H1 (cell line): ENCODE data around the gene OTOGL. TPM values are rescaled to one million over a fixed set of nuclear protein-coding genes. Genes with fewer than 3 reads are reported as not detected.

Source experiments
- CTCF ChIA-PET: fragments of 300-600 bp; sonication (Branson Sonifier 250); formaldehyde crosslinking; loops from one replicate; lab custom pipeline; 2021; ENCODE audit not compliant: partially characterized antibody; lab: Charles Lee
- POLR2A ChIA-PET: fragments of 300-600 bp; sonication (Branson Sonifier 250); formaldehyde crosslinking; loops from one replicate; lab custom pipeline; 2021; ENCODE audit warnings: inconsistent platforms; ENCODE audit not compliant: partially characterized antibody; lab: Charles Lee
- DNase-seq, 2 experiments: peaks; one replicate each; pipeline versions ENCODE4 v3.0.0 to v3.0.0-alpha.2; 2010 to 2022; ENCODE audit warnings: low spot score in 2 of 2, low read depth in 1 of 2, mixed read lengths in 1 of 2
- FAIRE-seq: peaks from 2 replicates; lab custom pipeline; 2011; peaks lifted over from hg19 to GRCh38; lab: Jason Lieb, UNC
- H2AFZ ChIP-seq: 2 replicates; pipeline ENCODE4 v1.8.1; 2012; ENCODE audit warnings: low read length, inconsistent platforms
- H2AK5ac ChIP-seq: 2 replicates; pipeline ENCODE4 v1.6.1; 2013; ENCODE audit warnings: low read depth, low read length
- H2BK120ac ChIP-seq: replicated peaks from 2 replicates; pipeline ENCODE3; 2013; ENCODE audit warnings: low read depth, low read length, inconsistent platforms
- H2BK12ac ChIP-seq: 2 replicates; pipeline ENCODE4 v1.6.1; 2013; ENCODE audit warnings: low read depth, low read length
- H2BK15ac ChIP-seq: 2 replicates; pipeline ENCODE4 v1.6.1; 2013; ENCODE audit warnings: low read length
- H2BK20ac ChIP-seq: 2 replicates; pipeline ENCODE4 v1.6.1; 2013; ENCODE audit warnings: low read length
- H2BK5ac ChIP-seq: 2 replicates; pipeline ENCODE4 v1.6.1; 2013; ENCODE audit warnings: low read depth, low read length
- H3K14ac ChIP-seq: 2 replicates; pipeline ENCODE4 v1.6.1; 2013; ENCODE audit warnings: inconsistent platforms; ENCODE audit not compliant: insufficient read length
- H3K18ac ChIP-seq: 2 replicates; pipeline ENCODE4 v1.6.1; 2013; ENCODE audit warnings: low read length; ENCODE audit errors: extremely low read depth
- H3K23ac ChIP-seq: 2 replicates; pipeline ENCODE4 v1.6.1; 2013; ENCODE audit warnings: inconsistent platforms; ENCODE audit not compliant: insufficient read length
- H3K23me2 ChIP-seq: 2 replicates; pipeline ENCODE4 v1.6.1; 2013; ENCODE audit warnings: low read depth, low read length
- H3K27ac ChIP-seq: 2 replicates; pipeline ENCODE4 v1.6.1; 2011; ENCODE audit warnings: low read depth, low read length, inconsistent platforms
- H3K27me3 ChIP-seq, 4 experiments: replicated peaks in 1 of 4; 1 replicate in 1 of 4; 2 replicates in 3 of 4; pipeline versions ENCODE4 v1.6.1 to v1.8.1; 2011 to 2013; ENCODE audit warnings: low read length in 3 of 4, mild to moderate bottlenecking in 3 of 4, inconsistent platforms in 2 of 4, mixed read lengths in 2 of 4, moderate library complexity in 1 of 4; ENCODE audit not compliant: control insufficient read depth in 3 of 4, insufficient read depth in 3 of 4; ENCODE audit errors: extremely low read depth in 1 of 4
- H3K36me3 ChIP-seq, 4 experiments: 2 replicates each; pipeline versions ENCODE4 v1.6.1 to v1.8.1; 2011 to 2013; ENCODE audit warnings: mild to moderate bottlenecking in 4 of 4, low read length in 3 of 4, moderate library complexity in 2 of 4, control low read depth in 1 of 4, inconsistent platforms in 1 of 4; ENCODE audit not compliant: insufficient read depth in 4 of 4, control insufficient read depth in 2 of 4
- H3K4ac ChIP-seq: replicated peaks from 2 replicates; pipeline ENCODE3; 2013; ENCODE audit warnings: low read length, low read depth, mixed read lengths, inconsistent platforms; ENCODE audit not compliant: insufficient read length
- H3K4me1 ChIP-seq, 4 experiments: replicated peaks in 1 of 4; 1 replicate in 1 of 4; 2 replicates in 3 of 4; pipeline versions ENCODE4 v1.6.1 to v1.8.1; 2011 to 2013; ENCODE audit warnings: low read length in 3 of 4, inconsistent platforms in 2 of 4, mixed read lengths in 1 of 4; ENCODE audit not compliant: insufficient read depth in 4 of 4, control insufficient read depth in 3 of 4
- H3K4me2 ChIP-seq, 2 experiments: 2 replicates each; pipeline versions ENCODE4 v1.6.1 to v1.8.1; 2011 to 2013; ENCODE audit warnings: low read depth in 2 of 2, low read length in 2 of 2, control low read depth in 1 of 2, inconsistent platforms in 1 of 2, mild to moderate bottlenecking in 1 of 2; ENCODE audit not compliant: insufficient read depth in 1 of 2
- H3K4me3 ChIP-seq, 4 experiments: fragments of 200-600, 300-600 bp in 1 of 4; sonication (generic), shearing (Covaris generic), sonication (Bioruptor Twin) in 1 of 4; 2 replicates each; pipeline versions ENCODE4 v1.5.1 to v1.8.1; 2011 to 2016; ENCODE audit warnings: low read length in 4 of 4, low read depth in 3 of 4, control low read depth in 2 of 4, inconsistent platforms in 2 of 4, mild to moderate bottlenecking in 2 of 4, mixed read lengths in 1 of 4, moderate library complexity in 1 of 4; ENCODE audit not compliant: insufficient read depth in 2 of 4; ENCODE audit errors: extremely low read depth in 1 of 4
- H3K56ac ChIP-seq: replicated peaks from 2 replicates; pipeline ENCODE3; 2013; ENCODE audit warnings: low read depth, mild to moderate bottlenecking, mixed read lengths, low read length, inconsistent platforms; ENCODE audit not compliant: insufficient read length
- H3K79me1 ChIP-seq: 2 replicates; pipeline ENCODE4 v1.6.1; 2013; ENCODE audit warnings: low read depth, low read length, control low read depth
- H3K79me2 ChIP-seq, 2 experiments: 2 replicates each; pipeline versions ENCODE4 v1.6.1 to v1.8.1; 2012 to 2013; ENCODE audit warnings: low read length in 2 of 2, mild to moderate bottlenecking in 2 of 2, inconsistent platforms in 1 of 2; ENCODE audit not compliant: insufficient read depth in 2 of 2, control insufficient read depth in 1 of 2
- H3K9ac ChIP-seq, 4 experiments: replicated peaks in 1 of 4; 1 replicate in 1 of 4; 2 replicates in 3 of 4; pipeline versions ENCODE4 v1.6.1 to v1.8.1; 2011 to 2013; ENCODE audit warnings: low read depth in 3 of 4, low read length in 3 of 4, control low read depth in 2 of 4, mild to moderate bottlenecking in 2 of 4, moderate library complexity in 2 of 4, inconsistent platforms in 1 of 4; ENCODE audit errors: extremely low read depth in 1 of 4
- H3K9me3 ChIP-seq, 2 experiments: 2 replicates each; pipeline versions ENCODE4 v1.6.1 to v1.8.1; 2012 to 2013; ENCODE audit warnings: mild to moderate bottlenecking in 2 of 2, moderate library complexity in 2 of 2, control low read depth in 1 of 2, inconsistent platforms in 1 of 2, low read depth in 1 of 2, low read length in 1 of 2, mixed read lengths in 1 of 2; ENCODE audit not compliant: insufficient read depth in 2 of 2
- H4K20me1 ChIP-seq, 2 experiments: replicated peaks in 1 of 2; 2 replicates each; pipeline versions ENCODE3 to v1.8.1; 2011 to 2013; ENCODE audit warnings: inconsistent platforms in 2 of 2, low read length in 2 of 2, mild to moderate bottlenecking in 1 of 2; ENCODE audit not compliant: insufficient read depth in 2 of 2, control insufficient read depth in 1 of 2
- H4K5ac ChIP-seq: 2 replicates; pipeline ENCODE4 v1.6.1; 2013; ENCODE audit warnings: low read length, low read depth, mixed read lengths, inconsistent platforms; ENCODE audit not compliant: insufficient read length
- H4K8ac ChIP-seq: 2 replicates; pipeline ENCODE4 v1.8.0; 2013; ENCODE audit warnings: mild to moderate bottlenecking, moderate library complexity, low read length, inconsistent platforms; ENCODE audit not compliant: insufficient read depth; ENCODE audit errors: extremely low read depth
- H4K91ac ChIP-seq: replicated peaks from 2 replicates; pipeline ENCODE3; 2013; ENCODE audit warnings: low read length, mixed read lengths, inconsistent platforms; ENCODE audit not compliant: insufficient read length
- BRCA1 ChIP-seq: IDR thresholded peaks from 2 replicates; pipeline ENCODE4 v1.6.1; 2012; ENCODE audit warnings: low read depth, low read length, improper control_type of control experiment
- CEBPB ChIP-seq: IDR thresholded peaks from 2 replicates; pipeline ENCODE4 v1.6.1; 2012; ENCODE audit warnings: low read depth, low read length
- SP4 ChIP-seq: IDR thresholded peaks from 2 replicates; pipeline ENCODE4 v1.6.1; 2012; ENCODE audit warnings: low read length, inconsistent platforms
- WGBS, 2 experiments: shearing (Covaris generic) in 1 of 2; methylation state at CpG; one replicate each; pipeline versions ENCODE4 v1.1.6 to v1.1.7; 2013 to 2015; ENCODE audit warnings: low lambda C conversion rate in 2 of 2, mixed read lengths in 2 of 2, inconsistent platforms in 1 of 2, low coverage in 1 of 2, missing lambda C conversion rate in 1 of 2; ENCODE audit not compliant: insufficient replicate concordance in 2 of 2, insufficient coverage in 1 of 2, insufficient read length in 1 of 2; ENCODE audit errors: extremely low coverage in 1 of 2, missing lambda C conversion rate in 1 of 2; 5-methylcytosine and 5-hydroxymethylcytosine counted together
- polyA plus RNA-seq, 7 experiments: library from polyadenylated mRNA; depleted of rRNA in 3 of 7; stranded (reverse) in 5 of 7; unstranded in 2 of 7; fragments of >200 nt in 5 of 7; fragments of 200-250 nt in 2 of 7; gene quantifications; 1 replicate in 5 of 7; 2 replicates in 1 of 7; 4 replicates in 1 of 7; pipeline versions ENCODE4 v1.2.1 to v1.2.3, GENCODE V29; 2011 to 2013; ENCODE audit warnings: missing spikeins in 2 of 7, mixed read lengths in 2 of 7
- total RNA-seq: library from RNA; stranded (reverse); fragmentation: NEBNext Ultra II Directional; extraction: Animal tissue kit (Norgen Biotek cat#: 25700); gene quantifications from 2 replicates; pipeline ENCODE4 v1.2.1, GENCODE V29; 2021

Gene OTOGL
- total and polyA plus RNA-seq, 2 of the 8 experiments (the other 6 are each of a cell fraction or from before 2014, with no cell fraction given), result 0.12 to 0.17 TPM

DNA sequence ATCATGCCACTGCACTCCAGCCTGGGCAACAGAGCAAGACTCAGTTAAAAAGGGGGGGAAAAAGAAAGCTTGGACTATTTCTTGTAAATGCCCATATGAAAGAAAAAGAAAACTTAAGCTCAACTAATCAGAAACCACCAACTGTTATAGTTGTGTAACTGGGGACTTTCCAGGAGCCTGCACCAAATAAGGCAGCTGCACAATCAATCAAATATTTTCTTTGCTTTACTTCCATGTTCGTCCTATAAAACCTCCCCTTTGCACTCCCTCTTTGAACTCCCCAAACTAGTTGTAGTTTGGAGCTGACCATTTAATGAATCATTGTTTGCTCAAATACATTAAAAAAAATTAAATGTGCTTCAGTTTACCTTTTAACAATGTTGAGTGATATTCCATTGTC, 54.9 kb downstream of the OTOGL start:
- H2BK120ac ChIP-seq, result no peak overlapping the region
- FAIRE-seq, result no peak
- POLR2A ChIA-PET, result interaction anchor here (0.6 kb wide), 1 partner anchor 1689 kb away, joined by 3 read pairs; no protein-coding TSS in a partner anchor
- no peak for TF ChIP-seq CEBPB
- TF ChIP-seq BRCA1, result no peak
- TF ChIP-seq SP4, result no peak

More for the DNA sequence above, 54.9 kb downstream of the OTOGL start:
- no peak overlapping the region for H2AFZ ChIP-seq
- H3K79me1 ChIP-seq, result no peaks in the 10 kb centered on the region
- WGBS, 2 experiments, result 87% methylated on average over 1 of the region's 1 CpG; no CpG with 5 or more reads in 1 of the 2 experiments
- H4K91ac ChIP-seq, result no peak overlapping the region
- H2AK5ac ChIP-seq, result no peak overlapping the region
- H2BK12ac ChIP-seq, result no peak overlapping the region
- no peak overlapping the region for H3K56ac ChIP-seq
- no peak overlapping the region for H3K23ac ChIP-seq
- H3K14ac ChIP-seq, result no peak overlapping the region
- DNase-seq, result no peak
- H4K8ac ChIP-seq, result no peak overlapping the region
- no peak overlapping the region for H2BK15ac ChIP-seq
- no peaks in the 10 kb centered on the region for H3K79me2 ChIP-seq
- H3K9ac ChIP-seq, result no peak overlapping the region
- no peak overlapping the region for H2BK20ac ChIP-seq
- H3K36me3 ChIP-seq, result no peaks in the 10 kb centered on the region
- no peaks in the 10 kb centered on the region for H3K9me3 ChIP-seq
- no peak overlapping the region for H4K5ac ChIP-seq
- H3K4me2 ChIP-seq, result no peak overlapping the region
- no peak overlapping the region for H3K18ac ChIP-seq
- no peak overlapping the region for H3K4me3 ChIP-seq
- H3K27ac ChIP-seq, result no peak overlapping the region
- H3K4ac ChIP-seq, result no peak overlapping the region
- H3K4me1 ChIP-seq, result no peaks in the 10 kb centered on the region
- no peaks in the 10 kb centered on the region for H3K23me2 ChIP-seq
- H2BK5ac ChIP-seq, result no peak overlapping the region
- CTCF ChIA-PET, result interaction anchor here (0.6 to 1.1 kb wide), 3 partner anchors 33 to 917 kb away, joined by 3 to 4 read pairs (median 3); no protein-coding TSS in a partner anchor
- H4K20me1 ChIP-seq, result no peaks in the 10 kb centered on the region
- no peaks in the 10 kb centered on the region for H3K27me3 ChIP-seq
